GM12878 (cell line): Measurements from ENCODE around the gene ECT2L. TPM values are rescaled to one million over a fixed set of nuclear protein-coding genes. Genes with fewer than 3 reads are reported as not detected.

Experiments
- ATAC-seq: fragments of 200-7000 bp; cut with Tn5 transposase; 3 replicates; pipeline ENCODE4 v1.9.1; 2020; ENCODE audit warnings: mild to moderate bottlenecking, moderate library complexity
- BruUV-seq: library from RNA; stranded (reverse); fragments of 400-500 nt; replicated peaks from 2 replicates; lab custom pipeline; 2021; lab: Mats Ljungman, UMichigan
- CTCF ChIA-PET: fragments of 300-600 bp; sonication (Branson Sonifier 250); formaldehyde crosslinking; extraction: SDS; loops from one replicate; lab custom pipeline; 2021; ENCODE audit warnings: inconsistent platforms; lab: Yijun Ruan, JAX
- POLR2A ChIA-PET: fragments of 350-600 bp; formaldehyde crosslinking; extraction: SDS; loops from one replicate; lab custom pipeline; 2021; ENCODE audit warnings: inconsistent platforms; lab: Charles Lee
- RAD21 ChIA-PET: fragments of 300-600 bp; sonication (Branson Sonifier 250); formaldehyde crosslinking; loops from one replicate; lab custom pipeline; 2023; ENCODE audit warnings: antibody characterized with exemption; ENCODE audit not compliant: unreplicated experiment; lab: Charles Lee
- SMC1A ChIA-PET: fragments of 300-600 bp; sonication (Branson Sonifier 250); formaldehyde crosslinking; loops from one replicate; lab custom pipeline; 2023; ENCODE audit not compliant: unreplicated experiment, uncharacterized antibody; lab: Charles Lee
- DNase-seq: peaks from one replicate; pipeline ENCODE4 v3.0.0-alpha.2; 2011; ENCODE audit warnings: low read depth, low spot score
- FAIRE-seq: peaks from 3 replicates; lab custom pipeline; 2011; peaks lifted over from hg19 to GRCh38; lab: Jason Lieb, UNC
- H2AFZ ChIP-seq: 2 replicates; pipeline ENCODE4 v1.6.0; 2011; ENCODE audit warnings: low read depth, low read length, control low read depth; ENCODE audit not compliant: control insufficient read depth
- H3K27ac ChIP-seq: 2 replicates; pipeline ENCODE4 v1.5.1; 2011; ENCODE audit warnings: control low read depth; ENCODE audit not compliant: control insufficient read depth, insufficient read depth
- H3K27me3 ChIP-seq, 2 experiments: replicated peaks in 1 of 2; 2 replicates each; pipeline versions ENCODE4 v1.6.0 to v1.6.1; 2011; ENCODE audit warnings: low read length in 1 of 2; ENCODE audit not compliant: control insufficient read depth in 2 of 2, insufficient read depth in 2 of 2
- H3K36me3 ChIP-seq, 2 experiments: 2 replicates each; pipeline ENCODE4 v1.5.1; 2011; ENCODE audit warnings: low read length in 1 of 2; ENCODE audit not compliant: control insufficient read depth in 2 of 2, insufficient read depth in 2 of 2
- H3K4me1 ChIP-seq: 2 replicates; pipeline ENCODE4 v1.6.1; 2011; ENCODE audit warnings: mild to moderate bottlenecking, low read length, moderate library complexity, mixed read lengths; ENCODE audit not compliant: control insufficient read depth, insufficient read depth
- H3K4me2 ChIP-seq: 2 replicates; pipeline ENCODE4 v1.6.0; 2011; ENCODE audit warnings: control low read depth; ENCODE audit not compliant: control insufficient read depth, insufficient read depth
- H3K4me3 ChIP-seq: fragments of 200-600 bp; sonication (generic); 2 replicates; pipeline ENCODE4 v1.5.1; 2016
- H3K79me2 ChIP-seq: 2 replicates; pipeline ENCODE4 v1.6.0; 2011; ENCODE audit warnings: low read length; ENCODE audit not compliant: control insufficient read depth, insufficient read depth
- H3K9ac ChIP-seq: 2 replicates; pipeline ENCODE4 v1.8.0; 2011; ENCODE audit warnings: low read length, control low read depth, mixed read lengths; ENCODE audit not compliant: control insufficient read depth, insufficient read depth
- H3K9me3 ChIP-seq: replicated peaks from 3 replicates; pipeline ENCODE4 v1.5.1; 2011; ENCODE audit warnings: mild to moderate bottlenecking, low read length; ENCODE audit not compliant: control insufficient read depth, insufficient read depth
- H4K20me1 ChIP-seq: 2 replicates; pipeline ENCODE4 v1.6.0; 2011; ENCODE audit not compliant: control insufficient read depth, insufficient read depth
- MEF2B ChIP-seq: fragments of 450-650 bp; IDR thresholded peaks from 2 replicates; pipeline ENCODE4 v1.6.1; 2018; ENCODE audit warnings: mild to moderate bottlenecking, moderate library complexity; ENCODE audit not compliant: partially characterized antibody, poor library complexity, severe bottlenecking
- TBL1XR1 ChIP-seq: IDR thresholded peaks from 2 replicates; pipeline ENCODE4 v1.6.1; 2012; ENCODE audit warnings: low read depth, low read length, improper control_type of control experiment
- WGBS: methylation state at CpG from one replicate; pipeline ENCODE4 v1.1.6; 2016; ENCODE audit warnings: low lambda C conversion rate; ENCODE audit not compliant: insufficient replicate concordance, insufficient coverage; ENCODE audit errors: missing lambda C conversion rate; 5-methylcytosine and 5-hydroxymethylcytosine counted together
- in situ Hi-C: fragments of 300-500 bp; cut with MboI; formaldehyde crosslinking; loops from 9 replicates; pipeline ENCODE4 v1.14.3; 2018; ENCODE audit warnings: mixed read lengths
- intact Hi-C: fragments of 100-400 bp; cut with micrococcal nuclease; formaldehyde crosslinking; loops from one replicate; pipeline ENCODE4 v1.14.2; 2022; ENCODE audit not compliant: unreplicated experiment
- polyA plus RNA-seq, 11 experiments: library from polyadenylated mRNA; depleted of rRNA in 4 of 11; unstranded in 6 of 11; stranded (reverse) in 5 of 11; fragments of >200 nt; fragmentation: Nextera tagmentation in 4 of 11; fragmentation: Illumina TruSeq in 1 of 11; extraction: Ambion mirVana in 4 of 11; extraction: Trizol in 1 of 11; gene quantifications; 1 replicate in 1 of 11; 2 replicates in 10 of 11; pipeline versions ENCODE4 v1.2.1 to v1.2.3, GENCODE V29; 2011 to 2016; ENCODE audit warnings: inconsistent platforms in 2 of 11, missing spikeins in 2 of 11, low read depth in 1 of 11
- total RNA-seq, 4 experiments: library from RNA; depleted of rRNA in 3 of 4; stranded (reverse); fragments of >200 nt in 3 of 4; fragmentation: Illumina TruSeq in 1 of 4; extraction: Trizol in 1 of 4; gene quantifications; 2 replicates each; pipeline versions ENCODE4 v1.2.1 to v1.2.3, GENCODE V29; 2013 to 2021
- TF ChIP-seq, protein P1 (sequence below): fragments of 450-650 bp; IDR thresholded peaks from 2 replicates; pipeline ENCODE4 v1.6.1; 2017; ENCODE audit warnings: antibody characterized with exemption, mild to moderate bottlenecking, moderate library complexity
- TF ChIP-seq, protein P2 (sequence below): IDR thresholded peaks from 2 replicates; pipeline ENCODE4 v1.6.1; 2012; ENCODE audit warnings: low read depth, low read length, improper control_type of control experiment

ECT2L gene
- total and polyA plus RNA-seq, 10 of the 15 experiments (the other 5 are each of a cell fraction or from before 2014, with no cell fraction given) = 0.05 to 0.09 TPM; not detected in 8

DNA sequence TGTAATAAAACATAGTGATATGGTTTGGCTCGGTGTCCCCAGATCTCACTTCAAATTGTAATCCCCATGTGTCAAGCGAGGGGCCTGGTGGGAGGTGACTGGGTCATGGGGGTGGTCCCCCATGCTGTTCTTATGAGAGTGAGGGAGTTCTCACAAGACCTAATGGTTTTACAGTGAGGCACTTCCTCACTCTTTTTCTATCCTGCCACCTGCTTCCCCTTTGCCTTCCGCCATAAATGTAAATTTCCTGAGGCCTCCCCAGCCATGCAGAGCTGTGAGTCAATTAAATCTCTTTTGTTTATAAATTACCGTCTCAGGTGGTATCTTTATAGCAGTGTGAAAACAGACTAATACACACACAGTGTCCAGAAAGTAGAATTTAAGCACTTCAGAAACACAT lies 113.6 kb downstream of the ECT2L start (continued):
- TF ChIP-seq, protein P1, sequence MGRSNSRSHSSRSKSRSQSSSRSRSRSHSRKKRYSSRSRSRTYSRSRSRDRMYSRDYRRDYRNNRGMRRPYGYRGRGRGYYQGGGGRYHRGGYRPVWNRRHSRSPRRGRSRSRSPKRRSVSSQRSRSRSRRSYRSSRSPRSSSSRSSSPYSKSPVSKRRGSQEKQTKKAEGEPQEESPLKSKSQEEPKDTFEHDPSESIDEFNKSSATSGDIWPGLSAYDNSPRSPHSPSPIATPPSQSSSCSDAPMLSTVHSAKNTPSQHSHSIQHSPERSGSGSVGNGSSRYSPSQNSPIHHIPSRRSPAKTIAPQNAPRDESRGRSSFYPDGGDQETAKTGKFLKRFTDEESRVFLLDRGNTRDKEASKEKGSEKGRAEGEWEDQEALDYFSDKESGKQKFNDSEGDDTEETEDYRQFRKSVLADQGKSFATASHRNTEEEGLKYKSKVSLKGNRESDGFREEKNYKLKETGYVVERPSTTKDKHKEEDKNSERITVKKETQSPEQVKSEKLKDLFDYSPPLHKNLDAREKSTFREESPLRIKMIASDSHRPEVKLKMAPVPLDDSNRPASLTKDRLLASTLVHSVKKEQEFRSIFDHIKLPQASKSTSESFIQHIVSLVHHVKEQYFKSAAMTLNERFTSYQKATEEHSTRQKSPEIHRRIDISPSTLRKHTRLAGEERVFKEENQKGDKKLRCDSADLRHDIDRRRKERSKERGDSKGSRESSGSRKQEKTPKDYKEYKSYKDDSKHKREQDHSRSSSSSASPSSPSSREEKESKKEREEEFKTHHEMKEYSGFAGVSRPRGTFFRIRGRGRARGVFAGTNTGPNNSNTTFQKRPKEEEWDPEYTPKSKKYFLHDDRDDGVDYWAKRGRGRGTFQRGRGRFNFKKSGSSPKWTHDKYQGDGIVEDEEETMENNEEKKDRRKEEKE = no peak
- no peak for TF ChIP-seq MEF2B

DNA sequence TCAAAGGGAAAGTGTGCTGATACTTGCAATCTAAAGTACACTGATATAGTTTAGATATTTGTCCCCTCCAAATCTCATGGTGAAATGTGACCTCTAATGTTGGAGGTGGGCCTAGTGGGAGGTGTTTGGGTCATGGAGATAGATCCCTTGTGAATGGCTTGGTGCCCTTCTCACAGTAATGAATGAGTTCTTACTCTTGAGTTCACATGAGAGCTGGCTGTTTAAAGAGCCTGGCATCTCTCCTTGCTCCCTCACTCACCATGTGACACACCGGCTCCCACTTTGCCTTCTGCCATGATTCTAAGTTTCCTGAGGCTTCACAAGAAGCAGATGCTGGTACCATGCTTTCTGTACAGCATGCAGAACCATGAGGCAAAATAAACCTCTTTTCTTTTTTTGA lies 114.1 kb downstream of the ECT2L start:
- RAD21 ChIA-PET = no interaction called here
- 100% methylated on average over 1 of the region's 1 CpG for WGBS
- DNase-seq (no peak), ATAC-seq (no peak), FAIRE-seq (no peak)
- H3K79me2 ChIP-seq = no peaks in the 10 kb centered on the region
- CTCF ChIA-PET = interaction anchor here (1.3 kb wide), 1 partner anchor 75 kb away, joined by 4 read pairs; no protein-coding TSS in a partner anchor
- intact Hi-C loops (no loop called here), in situ Hi-C loops (no loop called here)
- H3K4me1 ChIP-seq = no peaks in the 10 kb centered on the region
- no peak overlapping the region for H3K4me3 ChIP-seq
- BruUV-seq = no TSS peak
- H3K4me2 ChIP-seq = no peak overlapping the region
- POLR2A ChIA-PET = no interaction called here
- H3K27me3 ChIP-seq = no peaks in the 10 kb centered on the region
- H2AFZ ChIP-seq = no peak overlapping the region
- SMC1A ChIA-PET = interaction anchor here (1.0 kb wide), 1 partner anchor 21 kb away, joined by 3 read pairs; no protein-coding TSS in a partner anchor
- no peaks in the 10 kb centered on the region for H4K20me1 ChIP-seq
- no peak overlapping the region for H3K27ac ChIP-seq
- H3K36me3 ChIP-seq = peaks cover 8 to 15% of the 10 kb centered on the region in 2 experiments; a peak in 3 of 4 replicates
- no peaks in the 10 kb centered on the region for H3K9me3 ChIP-seq
- TF ChIP-seq, protein P2, sequence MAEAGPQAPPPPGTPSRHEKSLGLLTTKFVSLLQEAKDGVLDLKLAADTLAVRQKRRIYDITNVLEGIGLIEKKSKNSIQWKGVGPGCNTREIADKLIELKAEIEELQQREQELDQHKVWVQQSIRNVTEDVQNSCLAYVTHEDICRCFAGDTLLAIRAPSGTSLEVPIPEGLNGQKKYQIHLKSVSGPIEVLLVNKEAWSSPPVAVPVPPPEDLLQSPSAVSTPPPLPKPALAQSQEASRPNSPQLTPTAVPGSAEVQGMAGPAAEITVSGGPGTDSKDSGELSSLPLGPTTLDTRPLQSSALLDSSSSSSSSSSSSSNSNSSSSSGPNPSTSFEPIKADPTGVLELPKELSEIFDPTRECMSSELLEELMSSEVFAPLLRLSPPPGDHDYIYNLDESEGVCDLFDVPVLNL = no peak
- no peak for TF ChIP-seq TBL1XR1
- no peak overlapping the region for H3K9ac ChIP-seq
